ENCODE data around the gene DNAJB13.

The DNAJB13 gene

DNA sequence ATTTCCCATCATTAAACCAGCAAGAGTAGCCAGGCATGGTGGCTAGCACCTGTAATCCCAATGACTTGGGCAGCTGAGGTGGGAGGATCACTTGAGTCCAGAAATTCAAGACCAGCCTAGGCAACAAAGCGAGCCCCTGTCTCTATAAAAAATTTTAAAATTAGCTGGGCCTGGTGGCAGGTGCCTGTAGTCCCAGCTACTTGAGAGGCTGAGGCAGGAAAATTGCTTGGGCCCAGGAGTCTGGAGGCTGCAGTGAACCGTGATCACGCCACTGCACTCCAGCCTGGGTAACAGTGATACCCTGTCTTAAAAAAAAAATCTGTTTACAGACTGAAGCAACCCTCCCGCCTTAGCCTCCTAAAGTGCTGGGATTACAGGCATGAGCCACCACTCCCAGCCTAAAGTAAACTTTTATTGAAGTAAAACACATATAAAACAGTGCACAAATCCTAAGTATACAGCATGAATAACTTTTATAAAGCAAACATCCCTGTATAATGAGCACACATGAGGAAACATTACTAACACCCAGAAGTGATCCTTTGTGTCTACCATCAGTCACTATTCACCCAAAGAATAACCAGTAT is 45.4 kb downstream of the DNAJB13 start:
- Mint-ChIP-seq H3K4me3 (peak overlapping the region; percentile 79), H3K9me3 (no peaks in the 10 kb centered on the region), H3K27ac (peak overlapping the region; percentile 100), H3K27me3 (ENCODE audit: low read depth) (no peaks in the 10 kb centered on the region), H3K4me1 (ENCODE audit: low read depth) (peaks cover 53% of the 10 kb centered on the region), H3K36me3 (ENCODE audit: low read depth) (peaks cover 11% of the 10 kb centered on the region)

DNA sequence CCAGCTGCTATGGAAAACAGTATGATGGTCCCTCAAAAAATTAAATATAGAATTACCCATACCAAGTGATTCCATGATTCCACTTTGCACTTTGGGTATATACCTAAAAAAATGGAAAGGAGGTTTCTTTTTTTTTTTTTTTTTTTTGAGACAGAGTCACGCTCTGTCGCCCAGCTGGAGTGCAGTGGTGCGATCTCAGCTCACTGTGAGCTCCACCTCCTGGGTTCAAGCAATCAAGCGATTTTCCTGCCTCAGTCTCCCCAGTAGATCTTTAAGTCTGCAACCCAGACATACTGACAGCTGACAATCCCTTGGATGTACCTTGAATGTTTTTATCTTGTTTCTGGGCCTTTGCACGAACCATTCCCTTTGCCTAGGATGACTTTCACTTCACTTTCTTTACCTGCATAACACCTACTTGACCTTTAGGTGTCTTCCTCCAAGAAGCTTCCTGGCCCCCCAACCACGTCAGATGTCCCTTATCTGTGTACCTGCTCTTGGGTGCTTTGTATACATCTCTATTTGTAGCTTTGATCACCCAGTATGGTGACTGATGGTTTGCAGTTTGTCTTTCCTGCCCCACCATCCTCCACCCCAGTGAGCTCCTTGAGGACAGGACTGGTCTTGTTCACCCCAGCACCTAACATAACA is 46.4 kb downstream of the DNAJB13 start:
- Mint-ChIP-seq H3K36me3 (ENCODE audit: low read depth) (peaks cover 16% of the 10 kb centered on the region), H3K27me3 (ENCODE audit: low read depth) (no peaks in the 10 kb centered on the region), H3K4me3 (no peak overlapping the region), H3K9me3 (no peaks in the 10 kb centered on the region), H3K4me1 (ENCODE audit: low read depth) (peaks cover 51% of the 10 kb centered on the region), H3K27ac (peak overlapping the region; percentile 83)

DNA sequence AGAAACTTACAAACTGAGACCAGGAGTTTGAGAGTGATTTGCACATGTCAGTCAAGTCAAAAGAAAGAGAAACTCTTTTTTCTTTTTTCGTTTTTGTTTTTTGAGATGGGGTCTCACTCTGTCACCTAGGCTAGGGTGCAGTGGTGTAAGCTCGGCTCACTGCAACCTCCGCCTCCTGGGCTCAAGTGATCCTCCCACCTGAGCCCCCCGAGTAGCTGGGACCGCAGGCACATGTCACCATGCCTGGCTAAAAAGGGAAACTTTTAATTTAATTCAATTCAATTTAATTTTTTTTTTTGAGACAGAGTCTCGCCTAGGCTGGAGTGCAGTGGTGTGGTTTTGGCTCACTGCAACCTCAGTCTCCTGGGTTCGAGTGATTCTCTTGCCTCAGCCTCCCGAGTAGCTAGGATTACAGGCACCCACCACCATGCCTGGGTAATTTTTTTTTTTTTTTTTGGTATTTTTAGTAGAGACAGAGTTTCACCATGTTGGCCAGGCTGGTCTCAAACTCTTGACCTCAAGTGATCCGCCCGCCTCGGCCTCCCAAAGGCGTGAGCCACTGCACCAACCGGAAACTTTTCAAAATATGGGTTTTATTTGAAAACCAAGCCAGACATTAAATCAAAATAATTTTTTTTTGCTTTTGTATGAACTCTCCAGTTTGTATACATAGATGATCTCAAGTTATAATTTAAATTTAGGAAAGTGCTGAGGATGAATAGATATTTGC is 48.2 kb downstream of the DNAJB13 start:
- peaks cover 31% of the 10 kb centered on the region for H3K36me3 Mint-ChIP-seq (ENCODE audit: low read depth)
- H3K4me1 Mint-ChIP-seq (ENCODE audit: low read depth) = peaks cover 60% of the 10 kb centered on the region
- no peaks in the 10 kb centered on the region for H3K27me3 Mint-ChIP-seq (ENCODE audit: low read depth)
- H3K4me3 Mint-ChIP-seq = no peak overlapping the region
- peak overlapping the region; percentile 3 for H3K27ac Mint-ChIP-seq
- H3K9me3 Mint-ChIP-seq = no peaks in the 10 kb centered on the region

DNA sequence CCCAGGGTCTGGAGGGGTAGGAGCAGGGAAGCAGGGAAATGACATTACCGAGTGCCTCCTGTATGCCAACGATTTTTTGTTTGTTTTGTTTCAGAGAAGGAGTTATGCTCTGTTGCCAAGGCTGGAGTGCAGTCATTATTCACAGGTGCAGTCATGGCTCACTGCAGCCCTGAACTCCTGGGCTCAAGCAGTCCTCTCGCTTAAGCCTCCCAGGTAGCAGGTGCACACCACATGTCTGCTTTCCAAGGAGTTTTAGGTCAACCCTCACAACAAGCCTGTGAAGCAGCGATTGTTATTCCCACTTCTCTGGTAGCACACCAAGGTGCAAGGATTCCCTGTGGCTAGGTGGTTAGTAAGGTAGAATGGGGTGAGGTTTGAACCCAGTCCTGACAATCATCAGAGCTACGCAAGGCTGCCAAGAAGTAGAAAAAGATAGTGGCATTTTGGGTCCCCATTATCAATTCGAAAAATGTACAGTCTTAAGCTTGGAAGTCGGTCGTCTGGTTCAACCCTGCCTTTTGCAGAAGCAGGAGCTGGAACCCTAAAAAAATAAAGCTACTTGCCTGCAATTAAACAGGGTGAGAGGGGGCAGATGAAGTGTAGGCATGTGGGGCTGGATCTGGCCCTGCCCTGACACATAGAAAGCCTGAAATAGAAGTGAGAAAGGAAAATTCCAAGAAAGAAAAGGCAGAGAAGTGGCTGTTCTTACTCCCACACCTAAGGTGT is 48.9 kb downstream of the DNAJB13 start:
- no peaks in the 10 kb centered on the region for H3K9me3 Mint-ChIP-seq
- no peaks in the 10 kb centered on the region for H3K27me3 Mint-ChIP-seq (ENCODE audit: low read depth)
- H3K4me1 Mint-ChIP-seq (ENCODE audit: low read depth) = peaks cover 63% of the 10 kb centered on the region
- no peak overlapping the region for H3K4me3 Mint-ChIP-seq
- peak overlapping the region; percentile 27 for H3K27ac Mint-ChIP-seq
- H3K36me3 Mint-ChIP-seq (ENCODE audit: low read depth) = peaks cover 31% of the 10 kb centered on the region

DNA sequence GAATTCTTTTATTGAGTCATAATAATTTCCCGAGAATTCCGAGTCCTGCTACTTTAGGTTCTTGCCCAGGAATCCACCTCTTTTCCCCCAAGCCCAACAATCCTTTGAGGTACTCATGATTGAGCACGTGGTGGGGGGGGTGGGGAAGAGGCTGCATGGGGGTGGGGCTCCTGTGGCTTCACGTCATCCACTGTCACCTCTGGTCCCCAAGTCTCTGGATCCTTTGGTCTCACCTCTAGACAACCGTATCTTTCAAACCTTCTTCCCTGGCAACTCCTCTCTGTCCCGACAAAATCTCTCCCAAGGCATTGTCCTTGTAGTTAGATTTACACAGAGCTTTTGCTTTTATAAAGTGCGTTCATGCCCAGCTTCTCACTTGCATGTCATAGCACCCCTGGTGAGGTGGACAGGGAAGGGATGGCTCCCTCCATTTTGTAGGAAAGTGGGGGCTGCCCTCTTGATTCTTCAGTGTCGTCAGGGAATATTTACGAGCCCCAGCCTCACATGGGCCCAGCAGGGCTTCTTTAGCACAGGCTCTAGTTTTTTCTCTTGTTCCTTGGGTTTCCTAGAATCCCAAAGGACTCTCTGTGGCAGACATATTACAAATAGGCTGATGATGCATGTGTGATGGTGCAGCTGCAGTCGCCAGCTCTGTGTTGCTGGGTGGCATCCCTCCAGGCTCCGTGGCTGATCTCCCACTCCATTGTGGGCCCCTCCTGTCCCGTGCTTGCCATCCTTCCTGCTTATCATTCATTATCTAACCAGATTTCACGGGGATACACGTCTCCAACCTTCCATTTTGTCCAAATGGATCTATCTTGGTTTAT is 49.7 kb downstream of the DNAJB13 start:
- H3K9me3 Mint-ChIP-seq = no peaks in the 10 kb centered on the region
- peaks cover 63% of the 10 kb centered on the region for H3K4me1 Mint-ChIP-seq (ENCODE audit: low read depth)
- H3K27ac Mint-ChIP-seq = peak overlapping the region; percentile 9
- H3K4me3 Mint-ChIP-seq = no peak overlapping the region
- no peaks in the 10 kb centered on the region for H3K27me3 Mint-ChIP-seq (ENCODE audit: low read depth)
- H3K36me3 Mint-ChIP-seq (ENCODE audit: low read depth) = peaks cover 34% of the 10 kb centered on the region

DNA sequence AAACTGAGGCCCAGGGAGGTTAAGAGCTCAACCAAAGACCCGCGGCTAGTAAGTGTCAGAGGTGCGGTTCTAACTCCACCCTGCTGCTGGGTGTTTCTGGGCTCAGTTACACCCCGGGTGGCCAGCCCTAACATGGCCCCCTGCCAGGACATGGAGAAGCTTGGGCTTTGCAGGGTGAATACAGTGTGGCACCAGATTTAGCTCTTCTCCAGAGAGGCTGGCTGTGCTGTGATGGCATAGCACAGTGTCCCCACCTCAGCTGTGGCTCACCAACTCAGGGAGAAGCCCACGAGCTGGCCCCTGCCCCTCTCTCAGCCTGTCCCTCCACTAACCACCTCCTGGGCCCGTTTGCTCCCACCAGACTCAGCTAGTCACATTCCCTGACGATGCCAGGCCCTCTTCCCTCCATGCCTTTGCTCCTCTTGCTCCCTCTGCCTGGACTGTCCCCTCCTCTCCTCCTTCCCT is 51.0 kb downstream of the DNAJB13 start:
- Mint-ChIP-seq H3K4me3 (no peak overlapping the region), H3K9me3 (no peaks in the 10 kb centered on the region), H3K27me3 (ENCODE audit: low read depth) (no peaks in the 10 kb centered on the region), H3K27ac (peak overlapping the region; percentile 55), H3K36me3 (ENCODE audit: low read depth) (peaks cover 34% of the 10 kb centered on the region), H3K4me1 (ENCODE audit: low read depth) (peaks cover 64% of the 10 kb centered on the region)

DNA sequence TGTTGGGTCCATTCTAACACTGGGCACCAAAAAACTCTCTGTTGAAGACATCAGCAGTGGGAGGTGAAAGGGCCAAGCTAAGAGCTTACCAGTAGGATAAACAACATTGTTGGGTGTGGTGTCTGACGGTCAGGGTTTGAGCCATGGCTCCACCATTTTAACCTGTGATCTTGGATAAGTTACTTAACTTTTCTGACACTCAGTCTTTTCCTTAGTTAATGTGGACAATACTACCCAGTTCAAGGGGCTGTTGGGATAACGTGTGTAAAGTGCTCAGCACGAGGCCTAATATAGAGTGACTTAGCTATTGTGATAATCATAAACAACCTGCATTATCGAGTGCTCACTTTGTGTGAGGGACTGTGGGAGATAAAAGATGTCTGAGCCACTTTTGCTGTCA is 52.0 kb downstream of the DNAJB13 start:
- peaks cover 58% of the 10 kb centered on the region for H3K4me1 Mint-ChIP-seq (ENCODE audit: low read depth)
- H3K36me3 Mint-ChIP-seq (ENCODE audit: low read depth) = peaks cover 31% of the 10 kb centered on the region
- no peaks in the 10 kb centered on the region for H3K27me3 Mint-ChIP-seq (ENCODE audit: low read depth)
- peak overlapping the region; percentile 5 for H3K27ac Mint-ChIP-seq
- no peaks in the 10 kb centered on the region for H3K9me3 Mint-ChIP-seq
- no peak overlapping the region for H3K4me3 Mint-ChIP-seq

DNA sequence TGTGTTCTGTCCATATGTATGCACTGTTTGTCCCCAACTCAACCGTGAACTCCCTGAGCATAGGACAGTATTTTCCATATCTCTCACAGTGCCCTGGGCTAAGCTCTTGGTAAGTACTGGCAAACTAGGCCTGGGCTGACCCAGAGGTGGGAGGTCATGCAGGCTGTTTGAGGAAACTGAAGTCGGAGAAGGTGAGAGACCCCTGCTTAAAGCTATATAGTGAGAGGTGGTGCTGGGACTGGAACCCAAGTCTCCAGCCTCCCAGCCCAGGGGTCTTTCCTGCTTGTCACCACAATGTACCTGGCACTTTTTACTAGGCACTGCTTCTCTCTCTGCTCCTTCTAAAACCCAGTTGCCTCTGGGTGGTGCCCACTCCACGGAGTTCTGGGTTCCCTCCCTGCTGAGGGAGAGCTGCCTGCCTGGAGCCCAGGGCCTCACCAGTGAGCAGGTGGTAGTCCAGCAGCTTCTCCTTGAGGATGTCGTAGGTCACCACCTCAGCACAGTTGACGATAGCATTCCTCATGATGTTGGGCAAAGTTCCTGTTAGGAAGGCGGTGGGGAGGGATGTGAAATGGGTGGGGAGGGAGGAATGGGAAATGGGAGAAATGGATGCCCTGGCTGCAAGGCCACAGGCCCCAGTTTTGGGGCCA is 53.3 kb downstream of the DNAJB13 start:
- H3K36me3 Mint-ChIP-seq (ENCODE audit: low read depth) = peaks cover 31% of the 10 kb centered on the region
- H3K4me3 Mint-ChIP-seq = no peak overlapping the region
- H3K27me3 Mint-ChIP-seq (ENCODE audit: low read depth) = no peaks in the 10 kb centered on the region
- peaks cover 62% of the 10 kb centered on the region for H3K4me1 Mint-ChIP-seq (ENCODE audit: low read depth)
- peak overlapping the region; percentile 93 for H3K27ac Mint-ChIP-seq
- H3K9me3 Mint-ChIP-seq = no peaks in the 10 kb centered on the region

DNA sequence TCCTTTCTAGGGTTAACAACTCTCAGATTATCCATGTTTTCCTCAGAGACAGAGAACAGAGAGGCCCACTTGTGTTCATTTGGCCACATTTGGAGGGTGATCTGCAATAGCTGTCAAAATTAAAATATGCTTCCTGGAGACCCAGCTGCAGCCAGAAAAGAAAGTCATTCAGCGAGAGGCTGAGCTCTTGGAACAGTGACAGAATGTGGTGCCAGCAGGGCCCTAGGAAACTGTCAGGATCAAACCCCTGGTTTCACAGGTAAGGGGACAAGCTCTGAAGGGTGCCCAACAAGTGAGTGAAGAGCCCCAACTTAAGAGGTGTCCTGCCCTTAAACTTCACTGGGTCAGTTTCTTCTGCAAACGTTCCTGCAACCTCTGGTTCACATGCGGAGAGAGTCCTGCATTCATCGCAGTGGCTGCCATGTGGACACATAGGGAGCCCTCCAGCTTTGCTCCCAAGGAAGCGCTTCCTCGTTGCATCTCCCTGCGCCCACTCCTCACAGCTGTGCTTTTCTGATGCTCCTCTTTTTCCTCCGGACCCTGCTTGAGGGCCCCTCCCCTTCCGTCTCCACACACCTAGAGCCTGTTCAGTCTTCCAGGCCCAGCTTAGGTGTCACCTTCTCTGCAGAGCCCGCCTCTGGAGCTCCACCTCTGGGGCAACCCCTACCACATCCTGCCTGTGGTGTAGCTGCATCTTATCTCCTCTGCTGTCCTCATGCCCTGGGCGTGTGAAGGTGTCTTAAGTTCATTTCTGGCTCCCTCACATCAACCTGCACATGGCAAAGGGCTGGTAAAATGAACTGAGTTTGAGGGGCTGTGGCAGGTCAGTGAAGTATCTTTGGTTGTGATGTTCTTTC is 54.2 kb downstream of the DNAJB13 start:
- Mint-ChIP-seq H3K4me1 (ENCODE audit: low read depth) (peaks cover 60% of the 10 kb centered on the region), H3K9me3 (no peaks in the 10 kb centered on the region)

DNA sequence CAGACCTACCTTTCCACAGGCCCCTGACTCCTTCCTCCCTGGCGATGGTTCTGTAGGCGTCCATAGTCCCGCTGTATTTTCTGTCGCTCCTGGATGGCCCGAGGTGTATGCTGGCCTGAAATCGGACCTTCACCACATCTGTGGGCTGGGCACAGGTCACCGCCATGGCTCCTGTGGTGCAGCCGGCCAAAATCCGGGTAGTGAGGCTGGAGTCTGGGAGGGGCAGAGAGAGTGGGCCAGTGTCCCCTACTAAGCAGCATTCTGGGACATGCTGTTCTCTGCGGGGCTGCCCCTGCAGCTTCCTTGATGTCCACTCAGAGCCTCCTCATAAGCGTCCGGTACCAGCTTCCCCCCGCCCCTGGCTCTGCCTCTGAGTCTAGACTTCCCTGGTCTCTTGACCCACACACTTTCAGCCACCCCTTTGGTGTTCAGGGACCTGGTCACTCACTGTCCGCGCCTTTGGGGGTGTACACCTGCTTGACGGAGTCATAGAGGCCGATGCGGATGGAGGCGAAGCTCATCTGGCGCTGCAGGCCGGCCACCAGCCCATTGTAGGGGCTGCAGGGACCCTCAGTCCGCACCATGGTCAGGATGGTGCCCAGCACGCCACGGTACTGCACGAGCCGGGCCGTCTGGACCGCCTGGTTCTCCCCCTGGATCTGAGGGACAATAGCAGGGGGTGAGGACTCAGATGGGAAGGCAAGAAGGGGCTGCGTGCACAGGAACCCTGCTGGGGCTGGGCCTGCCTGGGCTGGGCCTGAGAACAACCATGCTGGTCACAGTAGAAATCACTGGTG is 55.1 kb downstream of the DNAJB13 start:
- H3K9me3 Mint-ChIP-seq = no peaks in the 10 kb centered on the region
- H3K4me1 Mint-ChIP-seq (ENCODE audit: low read depth) = peaks cover 64% of the 10 kb centered on the region
- H3K4me3 Mint-ChIP-seq = no peak overlapping the region
- peaks cover 30% of the 10 kb centered on the region for H3K36me3 Mint-ChIP-seq (ENCODE audit: low read depth)
- peak overlapping the region; percentile 93 for H3K27ac Mint-ChIP-seq
- H3K27me3 Mint-ChIP-seq (ENCODE audit: low read depth) = no peaks in the 10 kb centered on the region

More for the DNA sequence above, 54.2 kb downstream of the DNAJB13 start:
- peak overlapping the region; percentile 93 for H3K27ac Mint-ChIP-seq
- peaks cover 31% of the 10 kb centered on the region for H3K36me3 Mint-ChIP-seq (ENCODE audit: low read depth)
- H3K4me3 Mint-ChIP-seq = peak overlapping the region; percentile 77
- no peaks in the 10 kb centered on the region for H3K27me3 Mint-ChIP-seq (ENCODE audit: low read depth)

DNA sequence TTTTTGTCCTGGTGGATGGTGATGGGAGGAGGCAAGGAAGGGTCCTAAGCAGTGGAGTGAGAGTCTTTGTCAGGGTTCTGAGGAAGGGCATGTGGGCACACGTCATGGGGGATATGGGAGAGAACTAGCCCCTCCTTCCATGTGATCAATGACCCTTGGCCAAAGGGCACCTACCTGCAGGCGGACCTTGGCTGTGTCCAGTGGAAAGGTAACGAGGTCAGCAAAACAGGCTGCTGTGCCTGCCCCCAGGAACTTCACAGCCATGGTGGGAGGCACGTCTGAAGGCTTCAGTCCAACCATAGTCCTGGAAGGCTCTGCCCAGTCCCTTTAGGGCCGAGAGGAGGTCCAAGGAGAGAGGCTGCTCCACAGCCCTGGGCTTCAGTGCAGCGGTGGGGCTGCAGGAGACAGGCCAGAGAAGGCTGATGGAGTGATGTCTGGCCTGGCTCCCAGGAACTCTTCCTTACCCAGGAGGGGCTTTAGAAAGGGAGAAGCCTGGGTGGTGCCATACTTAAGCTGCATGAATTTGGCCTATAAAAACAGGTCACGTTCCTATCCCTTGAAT is 56.0 kb downstream of the DNAJB13 start:
- Mint-ChIP-seq H3K36me3 (ENCODE audit: low read depth) (peaks cover 24% of the 10 kb centered on the region), H3K9me3 (no peaks in the 10 kb centered on the region), H3K4me3 (no peak overlapping the region), H3K27me3 (ENCODE audit: low read depth) (no peaks in the 10 kb centered on the region), H3K27ac (peak overlapping the region; percentile 71), H3K4me1 (ENCODE audit: low read depth) (peaks cover 73% of the 10 kb centered on the region)

Measured in T-helper 1 cell treated with Interleukin-12 subunit alpha and Interleukin-12 subunit beta and Interleukin-4 antibody, amounts not matched to agents 30 μg/mL and 1 μg/mL, for 36 hours (primary cell).